DMS79 (cell line): ENCODE data around the gene AURKAIP1.

Experiments used
- DNase-seq: peaks from one replicate; lab custom pipeline; 2025; lab: John Stamatoyannopoulos, UW

Gene AURKAIP1

GRCh38 chr1:1360506-1361169 lies 14.4 kb downstream of the AURKAIP1 start:
- DNase-seq: no peak

- DNase-seq: no peak
Measured at GRCh38 chr1:1359664-1360468, 15.1 kb downstream of the AURKAIP1 start.

GRCh38 chr1:1359308-1359663 lies 15.7 kb downstream of the AURKAIP1 start:
- DNase-seq: no peak

GRCh38 chr1:1358433-1359271 lies 16.4 kb downstream of the AURKAIP1 start, which contains the start of gene MXRA8:
TSS of gene MXRA8 (minus strand) at chr1:1358555. CDS start at chr1:1358504, 51 bp downstream.
- DNase-seq: no peak

GRCh38 chr1:1357871-1358432 lies 17.1 kb downstream of the AURKAIP1 start:
- no peak for DNase-seq

GRCh38 chr1:1356796-1357401 lies 18.1 kb downstream of the AURKAIP1 start:
- no peak for DNase-seq

GRCh38 chr1:1356166-1356795 lies 18.7 kb downstream of the AURKAIP1 start:
- no peak for DNase-seq

GRCh38 chr1:1355416-1355815 lies 19.6 kb downstream of the AURKAIP1 start:
- peak; percentile 18 for DNase-seq

GRCh38 chr1:1354271-1355247 lies 20.4 kb downstream of the AURKAIP1 start:
- DNase-seq: no peak

GRCh38 chr1:1353389-1354151 lies 21.4 kb downstream of the AURKAIP1 start:
- DNase-seq: no peak

GRCh38 chr1:1352786-1353388 lies 22.1 kb downstream of the AURKAIP1 start:
- no peak for DNase-seq

- DNase-seq: no peak
Measured at GRCh38 chr1:1351511-1352427, 23.2 kb downstream of the AURKAIP1 start.

GRCh38 chr1:1349256-1350012 lies 25.6 kb downstream of the AURKAIP1 start, which contains the start of gene DVL1:
TSS of gene DVL1 (minus strand) at chr1:1349418. CDS start at chr1:1349065, 353 bp downstream.
- DNase-seq: peak; percentile 24

- no peak for DNase-seq
Measured at GRCh38 chr1:1348420-1349255, 26.4 kb downstream of the AURKAIP1 start.

- DNase-seq: no peak
Measured at GRCh38 chr1:1347663-1348419, 27.2 kb downstream of the AURKAIP1 start.
